ENCODE data around the gene PPTC7.
"Not testable (repeated sequence)": the region's sequence is repeated elsewhere in the genome, so short reads cannot be mapped to it uniquely, and the experiment has no call there.

Gene PPTC7

DNA sequence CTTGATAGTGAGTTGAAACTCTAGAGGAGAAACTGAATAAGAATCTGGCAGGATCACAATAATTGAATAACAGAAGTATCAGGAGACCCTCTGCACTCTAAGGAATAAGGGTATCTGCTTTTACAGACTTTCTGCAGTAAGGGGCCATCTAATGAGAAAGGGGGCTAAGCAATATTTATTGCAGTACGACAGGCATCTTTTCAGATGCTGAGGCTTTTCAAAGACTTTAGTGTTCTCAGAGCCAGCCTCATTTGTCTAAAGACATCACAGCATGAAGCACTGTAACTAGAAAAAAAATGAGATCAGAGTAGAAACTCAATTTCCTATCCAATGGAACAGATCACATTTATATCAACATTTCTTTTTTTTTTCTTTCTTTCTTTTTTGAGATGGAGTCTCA, 22.2 kb downstream of the PPTC7 start:
- no peak for DNase-seq

- DNase-seq, result no peak
Measured at GRCh38 chr12:110560048-110560447, 23.1 kb downstream of the PPTC7 start.

DNA sequence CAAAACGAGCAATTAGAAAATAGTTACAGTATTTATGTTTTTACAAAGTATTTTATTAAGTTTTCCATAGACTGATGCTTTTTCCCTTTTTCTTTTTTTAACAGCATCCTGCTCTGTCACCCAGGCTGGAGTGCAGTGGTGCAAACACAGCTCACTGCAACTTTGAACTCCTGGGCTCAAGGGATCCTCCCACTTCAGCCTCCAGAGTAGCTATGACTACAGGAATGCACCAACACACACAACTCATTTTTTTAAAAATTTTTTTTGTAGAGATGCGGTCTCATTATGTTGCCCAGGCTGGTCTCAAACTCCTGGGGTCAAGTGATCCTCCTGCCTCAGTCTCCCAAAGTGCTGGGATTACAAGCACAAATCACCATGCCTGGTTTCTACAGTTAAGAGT, 24.2 kb downstream of the PPTC7 start:
- not testable (repeated sequence) for DNase-seq

GRCh38 chr12:110557300-110557699, 25.8 kb downstream of the PPTC7 start:
- no peak for DNase-seq

- DNase-seq, result no peak
Measured at GRCh38 chr12:110556705-110557104, 26.4 kb downstream of the PPTC7 start.

GRCh38 chr12:110555577-110556406, 27.3 kb downstream of the PPTC7 start:
- peak; percentile 72 for DNase-seq

GRCh38 chr12:110554184-110554583, 28.9 kb downstream of the PPTC7 start:
- DNase-seq, result no peak

DNA sequence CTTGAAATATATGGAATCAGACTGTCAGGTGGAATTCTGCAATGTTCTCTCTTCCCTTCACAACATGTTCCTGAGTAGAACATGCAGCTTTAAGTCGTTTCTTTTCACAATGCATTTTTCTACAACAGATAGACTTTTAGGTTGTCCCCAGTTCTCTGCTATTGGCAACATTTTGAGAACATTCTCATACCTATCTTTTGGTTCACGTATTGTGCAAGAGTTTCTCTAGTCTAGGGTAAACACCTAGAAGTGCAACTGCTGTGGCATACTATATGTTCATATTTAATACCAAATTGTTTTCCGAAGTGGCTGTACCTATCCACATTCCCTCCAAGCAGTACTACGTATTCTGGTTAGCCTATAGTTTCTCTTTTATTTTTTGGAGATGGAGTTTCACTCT, 32.1 kb downstream of the PPTC7 start:
- DNase-seq, result no peak

GRCh38 chr12:110549716-110550115, 33.4 kb downstream of the PPTC7 start:
- no peak for DNase-seq

DNA sequence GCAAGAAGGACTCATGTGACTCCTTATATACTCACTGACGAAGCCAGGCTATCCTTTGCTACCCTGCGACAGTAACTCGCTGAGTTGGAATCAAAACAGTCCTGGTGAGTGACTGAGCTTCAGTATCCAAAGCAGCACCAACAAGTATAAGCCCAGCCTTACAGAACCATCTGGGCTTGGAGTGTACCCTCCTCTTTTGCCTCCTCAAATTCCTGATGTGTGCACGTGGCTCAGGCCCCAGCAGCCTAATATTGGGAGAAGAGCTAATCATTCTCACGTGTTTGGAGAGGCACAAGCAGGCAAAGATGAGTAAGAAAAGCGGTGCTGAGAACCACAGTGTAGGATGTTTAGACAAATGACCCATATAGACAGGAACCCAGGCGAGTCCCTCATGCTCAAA, 34.4 kb downstream of the PPTC7 start:
- peak; percentile 79 for DNase-seq

- DNase-seq, result no peak
Measured at GRCh38 chr12:110547090-110547489, 36.0 kb downstream of the PPTC7 start.

DNA sequence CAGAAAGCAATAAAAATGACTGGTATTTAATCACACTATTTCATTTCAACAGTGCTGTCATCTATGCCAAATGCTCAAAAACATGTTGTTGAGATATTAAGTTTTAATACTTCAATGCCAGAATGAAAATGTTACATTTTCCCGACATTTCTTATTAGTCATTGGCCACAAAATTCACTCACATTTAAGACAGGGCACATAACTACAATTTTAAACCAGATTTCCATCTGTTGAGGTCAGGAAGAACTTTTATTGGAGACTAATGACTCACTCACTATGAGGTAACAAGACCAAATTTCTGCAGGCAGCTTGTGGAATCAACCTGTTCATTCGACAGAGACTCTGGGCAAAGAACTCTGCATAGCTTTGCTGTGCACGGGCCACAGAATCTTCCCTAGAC, 36.8 kb downstream of the PPTC7 start:
- DNase-seq, result peak; percentile 90

- DNase-seq, result no peak
Measured at GRCh38 chr12:110545812-110546211, 37.3 kb downstream of the PPTC7 start.

DNA sequence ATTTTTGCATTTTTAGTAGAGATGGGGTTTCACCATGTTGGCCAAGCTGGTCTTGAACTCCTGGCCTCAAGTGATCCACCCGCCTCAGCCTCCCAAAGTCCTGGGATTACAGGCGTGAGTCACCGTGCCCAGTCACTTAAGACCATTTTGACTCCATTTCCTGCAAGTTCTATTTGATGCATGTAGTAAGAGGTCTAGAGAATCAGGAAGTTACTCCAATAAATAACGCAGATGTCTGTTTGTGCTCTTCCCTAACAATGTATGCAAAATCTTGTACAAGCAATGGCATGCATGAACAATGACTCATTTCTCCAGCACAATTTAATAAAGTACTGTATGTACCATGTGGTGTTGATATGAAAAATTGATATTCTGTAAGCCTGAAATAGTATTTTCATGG, 37.9 kb downstream of the PPTC7 start:
- DNase-seq, result peak; percentile 89

DNA sequence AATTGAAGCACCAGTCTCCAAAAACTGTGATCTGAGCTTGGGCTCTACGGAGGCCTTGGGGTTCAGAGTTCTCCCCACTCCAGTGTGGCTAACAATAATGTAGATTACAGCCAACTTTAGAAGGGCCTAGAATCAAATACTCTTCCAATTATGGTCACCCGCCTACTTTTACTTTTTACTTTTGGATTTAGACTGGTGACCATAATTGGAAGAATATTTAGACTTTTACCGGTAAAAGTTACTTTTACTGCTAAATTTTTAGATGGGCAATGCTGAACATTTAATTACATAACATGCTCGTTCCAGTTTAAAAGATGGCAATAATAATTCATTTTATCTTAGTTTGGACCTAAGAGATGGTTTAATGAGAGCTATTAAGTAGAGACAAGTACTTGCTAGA, 39.2 kb downstream of the PPTC7 start:
- DNase-seq, result no peak

- peak; percentile 40 for DNase-seq
Measured at GRCh38 chr12:110543252-110543959, 39.7 kb downstream of the PPTC7 start.

- DNase-seq, result no peak
Measured at GRCh38 chr12:110540048-110540447, 43.1 kb downstream of the PPTC7 start.

DNA sequence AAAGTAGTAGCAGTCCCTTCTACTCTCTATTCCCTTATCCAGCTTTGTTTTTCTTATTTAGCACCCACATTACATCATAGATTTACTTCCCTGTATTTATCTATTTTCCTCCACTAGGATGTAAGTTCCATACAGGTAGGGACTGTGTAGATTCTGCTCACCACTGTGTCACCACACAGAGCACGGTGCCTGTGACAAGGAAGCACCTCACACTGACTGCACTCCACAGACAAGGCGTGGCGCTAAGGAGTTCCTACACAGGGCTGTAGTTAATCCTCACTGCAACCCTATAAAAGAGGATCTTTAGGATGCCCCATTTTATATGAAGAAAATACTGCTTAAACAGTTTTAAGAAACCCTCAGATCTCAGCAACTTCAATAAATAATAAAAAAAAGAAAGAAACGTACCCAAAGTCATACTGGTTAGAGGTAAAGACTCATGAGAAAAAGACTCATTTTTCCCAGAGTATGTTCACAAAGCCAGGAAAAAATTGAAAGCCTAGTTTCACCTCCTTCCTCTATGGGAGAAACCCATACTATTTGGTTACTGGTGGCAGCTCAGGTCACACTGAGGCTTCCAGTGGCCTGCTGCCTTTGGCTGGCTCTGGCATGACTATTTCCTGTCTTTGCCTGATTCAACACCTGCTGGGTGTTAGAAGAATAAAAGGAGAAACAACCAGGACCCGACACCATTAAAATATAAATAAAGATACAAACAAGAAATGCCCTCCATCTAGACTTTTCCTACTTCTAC, 44.1 kb downstream of the PPTC7 start:
- DNase-seq, result no peak

- no peak for DNase-seq
Measured at GRCh38 chr12:110537605-110538409, 45.3 kb downstream of the PPTC7 start.

GRCh38 chr12:110536834-110537604, 46.1 kb downstream of the PPTC7 start:
- DNase-seq, result peak; percentile 8

GRCh38 chr12:110534811-110535210, 48.3 kb downstream of the PPTC7 start:
- DNase-seq, result no peak

GRCh38 chr12:110533607-110534006, 49.5 kb downstream of the PPTC7 start:
- DNase-seq, result no peak

Data from fibroblast of skin of scalp (primary cell).